ENCODE data around the gene PERM1.

Gene PERM1

GRCh38 chr1:945688-946556 lies 36.0 kb downstream of the PERM1 start:
- DNase-seq, result no peak

GRCh38 chr1:944341-945325 lies 37.3 kb downstream of the PERM1 start:
- no peak for DNase-seq

GRCh38 chr1:943545-944340 lies 38.1 kb downstream of the PERM1 start:
- no peak for DNase-seq

GRCh38 chr1:942864-943533 lies 38.9 kb downstream of the PERM1 start:
- DNase-seq, result no peak

DNA sequence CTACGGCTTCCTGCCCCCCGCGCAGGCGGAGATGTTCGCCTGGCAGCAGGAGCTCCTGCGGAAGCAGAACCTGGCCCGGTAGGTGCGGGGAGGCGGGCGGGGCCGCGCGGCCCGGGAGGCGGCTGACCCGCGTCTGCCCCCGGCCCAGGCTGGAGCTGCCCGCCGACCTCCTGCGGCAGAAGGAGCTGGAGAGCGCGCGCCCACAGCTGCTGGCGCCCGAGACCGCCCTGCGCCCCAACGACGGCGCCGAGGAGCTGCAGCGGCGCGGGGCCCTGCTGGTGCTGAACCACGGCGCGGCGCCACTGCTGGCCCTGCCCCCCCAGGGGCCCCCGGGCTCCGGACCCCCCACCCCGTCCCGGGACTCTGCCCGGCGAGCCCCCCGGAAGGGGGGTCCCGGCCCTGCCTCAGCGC lies 39.5 kb downstream of the PERM1 start:
- no peak for DNase-seq

- no peak for DNase-seq
Observed at GRCh38 chr1:941588-942383, 40.1 kb downstream of the PERM1 start.

- no peak for DNase-seq
Observed at GRCh38 chr1:941015-941587, 40.8 kb downstream of the PERM1 start.

DNA sequence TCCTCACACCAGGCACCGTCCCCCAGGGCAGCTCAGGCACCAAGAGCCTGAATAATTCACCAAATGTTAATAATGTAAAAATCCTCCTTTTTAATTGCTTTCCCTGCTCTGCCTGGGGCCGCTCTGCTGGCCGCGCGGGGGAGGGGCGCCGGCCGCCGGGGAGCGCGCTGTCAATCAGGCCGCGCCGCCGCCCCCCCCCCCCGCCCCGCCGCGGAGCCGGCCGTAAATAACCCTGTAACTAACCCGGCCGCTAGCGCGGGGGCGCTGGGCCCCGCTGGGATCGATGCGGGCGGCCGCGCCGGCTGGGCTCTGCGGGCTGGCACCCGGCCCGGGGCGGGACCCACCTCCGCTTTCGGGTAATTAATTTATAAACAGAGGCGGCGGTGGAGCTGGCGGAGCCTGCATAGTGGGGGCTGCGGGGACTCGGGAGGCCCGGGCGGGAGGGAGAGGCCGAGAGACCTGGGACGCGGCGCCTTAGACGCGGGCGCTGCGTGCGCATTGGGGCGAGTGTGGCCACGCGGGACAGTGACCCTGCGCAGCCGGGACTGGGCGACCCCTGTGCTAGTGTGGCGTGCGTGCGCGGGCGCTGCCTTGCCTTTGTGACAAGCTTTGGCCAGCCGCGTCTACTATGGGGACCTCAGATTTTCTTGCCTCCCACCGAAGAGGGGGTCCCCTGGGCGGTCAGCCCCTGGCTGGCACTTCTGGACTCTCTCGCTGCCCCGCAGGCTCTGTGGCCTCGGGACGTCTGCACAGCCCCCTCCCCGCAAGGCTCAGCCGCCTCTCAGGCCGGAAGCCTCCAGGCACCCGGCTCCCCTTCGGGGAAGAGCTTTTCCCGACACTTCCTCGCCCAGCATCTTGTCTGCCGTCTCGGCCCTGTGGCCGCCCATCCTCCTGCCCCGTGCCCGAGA lies 41.5 kb downstream of the PERM1 start:
- no peak for DNase-seq

- DNase-seq, result no peak
Observed at GRCh38 chr1:939511-940106, 42.3 kb downstream of the PERM1 start.

- no peak for DNase-seq
Observed at GRCh38 chr1:938711-939489, 43.0 kb downstream of the PERM1 start.

GRCh38 chr1:938088-938683 lies 43.7 kb downstream of the PERM1 start:
- DNase-seq, result no peak

DNA sequence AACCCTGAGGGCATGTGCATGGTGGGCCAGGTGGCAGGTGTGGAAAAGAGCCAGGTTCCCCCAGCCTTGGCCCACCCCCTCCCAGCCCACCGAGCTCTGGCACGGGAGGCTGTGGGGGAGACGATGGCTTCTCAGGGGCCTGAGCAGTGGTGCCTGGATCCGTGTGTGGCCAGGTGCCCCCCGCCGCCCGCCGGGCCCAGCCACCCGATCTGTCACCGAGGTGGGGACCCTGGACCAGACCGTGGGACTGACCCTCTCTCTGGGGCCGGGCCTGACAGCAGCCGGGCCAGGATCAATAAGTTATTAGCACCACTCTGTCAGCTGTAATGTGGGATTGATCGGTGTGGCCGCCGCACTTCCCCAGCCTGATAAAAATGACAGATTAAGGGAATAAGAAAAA lies 44.4 kb downstream of the PERM1 start:
- DNase-seq, result no peak

DNA sequence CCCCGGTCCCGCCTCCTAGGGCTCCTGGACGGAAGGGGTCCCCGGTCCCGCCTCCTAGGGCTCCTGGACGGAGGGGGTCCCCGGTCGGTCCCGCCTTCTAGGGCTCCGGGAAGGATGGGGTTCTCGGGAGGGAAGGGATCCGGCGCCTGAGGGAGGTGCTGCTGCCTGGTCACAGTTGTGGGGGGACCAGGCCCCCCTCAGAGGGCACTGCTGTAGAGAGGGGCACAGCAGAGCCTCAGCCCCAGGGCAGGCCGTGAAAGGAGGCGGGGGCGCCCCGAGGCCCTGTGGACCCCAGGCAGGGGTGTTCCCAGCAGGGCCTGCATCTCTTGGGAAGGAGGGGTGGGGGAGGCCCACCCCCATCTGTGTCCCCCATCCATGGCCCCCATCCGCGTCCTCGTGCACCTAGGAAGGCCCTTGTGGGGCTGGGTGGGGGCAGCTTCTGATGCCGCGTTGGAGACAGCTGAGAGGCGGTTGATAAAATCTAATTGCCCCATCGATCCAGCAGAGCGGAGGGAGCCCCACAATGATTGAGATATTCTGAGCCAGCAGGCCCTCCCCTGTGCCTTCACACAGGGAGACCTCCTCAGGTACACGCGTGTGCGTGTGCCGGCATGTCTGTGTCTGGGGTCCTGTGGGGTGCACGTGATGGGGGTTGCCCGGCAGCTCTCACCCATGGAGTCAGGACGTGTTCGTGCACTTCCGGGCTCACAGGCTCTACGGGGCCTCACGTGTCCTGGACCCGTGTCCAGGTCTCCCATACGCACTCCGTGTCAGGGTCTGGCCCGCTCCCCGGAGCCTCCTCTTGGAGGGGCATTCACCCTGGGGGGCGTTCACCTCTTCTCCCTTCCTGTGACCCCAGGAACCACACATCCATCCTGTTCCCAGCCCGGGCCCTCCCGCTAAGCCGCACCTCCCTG lies 45.3 kb downstream of the PERM1 start:
- no peak for DNase-seq

DNA sequence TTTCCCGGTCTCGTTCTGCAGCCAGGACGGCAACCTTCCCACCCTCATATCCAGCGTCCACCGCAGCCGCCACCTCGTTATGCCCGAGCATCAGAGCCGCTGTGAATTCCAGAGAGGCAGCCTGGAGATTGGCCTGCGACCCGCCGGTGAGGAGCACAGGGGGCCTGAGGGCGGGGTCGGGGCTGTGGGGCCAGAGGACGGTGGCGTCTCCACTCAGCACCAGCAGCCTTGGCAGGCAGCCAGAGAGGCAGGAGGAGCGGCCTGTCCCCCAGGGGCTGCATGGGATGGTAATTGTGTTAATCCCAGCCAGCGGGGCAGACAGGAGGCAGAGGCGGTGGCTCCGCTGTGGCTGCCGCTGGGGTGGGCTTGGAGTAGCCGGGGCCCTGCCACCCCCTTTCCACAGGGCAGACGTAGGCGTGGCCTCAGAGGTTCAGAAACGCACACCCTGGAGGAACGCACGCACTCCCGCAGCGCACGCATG lies 46.1 kb downstream of the PERM1 start:
- no peak for DNase-seq

DNA sequence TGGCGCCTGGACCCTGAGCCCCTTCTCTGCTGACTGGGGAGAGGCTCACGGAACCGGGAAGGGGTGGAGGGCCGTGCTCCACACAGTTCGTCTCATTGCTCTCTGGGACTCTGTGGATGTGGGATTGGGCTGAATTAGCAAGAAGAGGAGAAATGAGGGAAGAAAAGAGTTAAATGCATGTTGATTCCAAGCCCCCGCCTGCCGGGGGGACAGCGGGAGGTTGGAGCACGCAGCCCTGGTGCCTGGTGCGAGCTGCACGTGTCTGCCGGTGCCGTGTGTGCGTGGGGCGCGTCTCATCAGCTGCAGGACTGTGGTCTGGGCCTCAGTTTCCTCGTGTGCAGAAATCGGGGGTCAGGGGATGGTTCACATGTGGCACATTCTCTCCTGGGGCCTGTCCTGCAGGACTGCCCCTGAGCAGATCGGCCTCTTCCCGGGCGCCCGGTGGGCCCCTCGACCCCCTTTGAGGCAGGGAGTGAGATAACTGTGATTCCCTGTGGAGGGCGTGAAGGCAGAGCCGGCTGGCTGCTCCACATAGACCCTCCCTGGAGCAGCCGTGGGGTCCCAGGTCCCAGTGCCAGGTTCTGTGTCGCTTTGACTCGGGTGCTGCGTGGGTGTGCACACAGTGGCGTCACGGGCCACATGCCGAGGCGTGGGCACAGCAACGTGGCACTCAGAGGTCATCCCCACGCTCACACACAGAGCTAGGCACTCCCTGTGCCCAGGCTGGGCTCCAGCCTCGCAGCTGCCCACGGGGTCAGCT lies 46.7 kb downstream of the PERM1 start:
- no peak for DNase-seq

GRCh38 chr1:933603-933940 lies 48.3 kb downstream of the PERM1 start:
- DNase-seq, result no peak
